Germinal center (tissue), 1 donor: ENCODE data around the gene FMC1.

ENCODE experiments used
- DNase-seq: peaks from one replicate; pipeline ENCODE4 v3.0.0; 2012; ENCODE audit warnings: mixed read lengths, low spot score

Gene FMC1

DNA sequence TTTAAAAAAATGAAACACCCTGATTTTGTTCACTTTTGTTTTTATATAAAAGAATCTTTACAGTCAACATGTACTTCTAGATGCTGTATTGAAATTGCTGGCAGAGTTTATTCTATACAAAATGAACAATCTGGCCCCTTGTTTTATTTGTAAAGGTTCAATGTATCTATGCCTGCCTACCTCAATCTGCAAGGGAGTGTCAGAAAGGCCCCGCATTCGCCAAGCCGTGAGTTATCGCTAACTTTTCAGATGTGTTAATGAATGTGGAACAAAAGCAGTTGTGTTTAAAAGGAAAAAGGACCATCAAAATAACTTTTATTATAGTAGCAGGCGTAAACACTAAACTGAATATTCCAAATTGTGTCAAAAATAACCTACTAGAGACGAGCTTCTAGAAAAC lies 33.1 kb downstream of the FMC1 start:
- DNase-seq: no peak

DNA sequence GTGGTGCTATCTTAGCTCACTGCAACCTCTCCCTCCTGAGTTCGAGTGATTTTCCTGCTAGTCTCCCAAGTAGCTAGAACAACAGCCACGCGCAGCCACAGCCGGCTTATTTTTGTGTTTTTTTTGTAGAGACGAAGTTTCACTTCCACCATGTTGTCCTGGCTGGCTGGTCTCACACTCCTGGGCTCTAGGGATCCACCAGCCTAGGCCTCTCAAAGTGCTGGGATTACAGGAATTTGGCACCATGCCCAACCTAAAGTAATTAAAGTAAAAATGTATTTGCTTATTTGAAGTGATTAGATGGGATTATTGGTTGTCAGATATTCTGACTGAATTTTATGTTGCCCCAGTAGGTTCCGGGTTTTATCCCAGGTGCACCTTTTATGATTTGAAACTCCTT lies 41.3 kb downstream of the FMC1 start:
- DNase-seq: no peak

- no peak for DNase-seq
Observed at GRCh38 chr7:139384611-139385010, 43.5 kb downstream of the FMC1 start.

- no peak for DNase-seq
Observed at GRCh38 chr7:139387594-139387993, 46.5 kb downstream of the FMC1 start.

DNA sequence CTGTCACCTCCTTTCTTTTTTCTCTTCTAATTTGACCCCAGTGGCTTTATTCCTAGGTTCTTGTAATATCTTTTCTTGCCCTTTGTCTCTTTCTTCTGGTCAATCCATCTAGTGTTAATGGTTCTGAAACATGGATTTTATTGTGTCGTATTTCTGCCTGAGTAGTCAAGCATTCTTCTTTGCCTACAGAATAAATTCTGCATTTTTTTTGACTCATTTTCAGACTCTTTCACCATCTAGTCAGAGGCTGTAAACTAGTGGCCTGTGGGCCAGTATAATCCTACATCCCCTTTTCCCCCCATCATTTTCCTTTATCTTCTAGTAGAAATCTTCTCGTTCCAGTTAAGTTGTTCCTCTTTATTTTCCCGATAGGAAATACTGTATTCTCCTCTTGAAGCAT lies 48.0 kb downstream of the FMC1 start:
- DNase-seq: no peak

DNA sequence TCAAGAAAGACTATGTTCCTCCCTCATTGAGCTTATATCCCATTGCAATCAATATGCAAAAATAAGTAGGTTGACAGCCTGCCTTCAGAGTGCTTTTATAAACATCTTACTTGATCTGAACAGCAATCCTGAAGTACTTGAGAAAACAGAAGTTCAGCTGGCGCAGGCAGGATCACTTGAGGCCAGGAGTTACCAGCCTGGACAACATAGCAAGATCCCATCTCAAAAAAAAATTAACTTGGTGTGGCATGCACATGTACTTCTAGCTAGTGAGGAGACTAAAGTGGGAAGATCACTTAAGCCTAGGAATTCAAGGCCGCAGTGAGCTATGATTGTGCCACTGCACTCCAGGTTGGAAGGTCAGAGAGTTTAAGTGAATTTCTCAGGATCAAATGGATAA lies 48.6 kb downstream of the FMC1 start:
- no peak for DNase-seq

- DNase-seq: no peak
Observed at GRCh38 chr7:139393621-139394211, 52.6 kb downstream of the FMC1 start.

DNA sequence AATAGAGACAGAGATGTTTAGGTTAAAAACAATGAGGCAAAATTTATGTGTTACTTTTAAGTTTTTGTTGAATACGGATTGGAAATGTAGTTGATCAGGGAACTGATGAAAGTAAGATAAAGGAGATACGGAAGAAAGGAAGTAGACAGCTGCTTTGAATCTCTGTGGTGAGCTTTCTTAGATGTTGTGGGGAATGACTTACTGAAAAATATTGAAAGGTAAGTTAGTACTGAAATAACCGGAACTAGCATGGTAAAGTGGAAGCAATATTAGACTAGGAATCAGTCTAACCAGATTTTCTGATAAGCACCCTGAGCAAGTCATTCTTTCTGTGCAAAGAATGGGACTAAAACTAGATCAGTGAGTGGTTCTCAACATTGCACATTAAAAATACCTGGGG lies 53.4 kb downstream of the FMC1 start:
- no peak for DNase-seq
